Measurements from ENCODE around the gene NT5M. TPM values are rescaled to one million over a fixed set of nuclear protein-coding genes. Genes with fewer than 3 reads are reported as not detected.
"Not testable (repeated sequence)": the region's sequence is repeated elsewhere in the genome, so short reads cannot be mapped to it uniquely, and the experiment has no call there.

The NT5M gene
- total RNA-seq, 1 donor = 5.5 TPM

- Histone ChIP-seq H3K27me3 (ENCODE audit: insufficient read depth, low read length) (no peaks in the 10 kb centered on the region), H3K4me3 (ENCODE audit: low read length) (no peak overlapping the region), H3K4me1 (ENCODE audit: insufficient read depth, low read length) (no peaks in the 10 kb centered on the region), H3K9me3 (ENCODE audit: low read depth, low read length) (no peaks in the 10 kb centered on the region)
Measured at GRCh38 chr17:17289086-17289485, 14.1 kb upstream of the NT5M start.

DNA sequence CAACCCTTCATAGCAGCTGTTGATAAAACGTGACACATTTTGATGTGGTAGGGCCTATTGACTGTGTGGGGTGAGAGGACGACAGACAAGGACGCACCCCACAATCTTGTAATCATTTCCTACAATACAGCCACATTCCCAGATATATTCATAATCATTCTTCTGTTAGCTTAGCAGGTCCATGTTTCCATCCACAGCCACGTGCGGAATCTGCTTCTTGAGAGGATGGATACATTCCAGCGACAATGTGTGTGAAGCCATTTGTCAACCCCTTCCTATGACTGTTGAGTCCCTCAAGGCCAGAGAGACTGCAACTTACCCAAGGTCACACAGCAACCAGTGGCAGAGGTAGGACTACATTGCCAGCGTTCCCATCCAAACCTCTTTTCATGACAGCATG, 13.5 kb upstream of the NT5M start:
- no peaks in the 10 kb centered on the region for H3K27me3 ChIP-seq (ENCODE audit: insufficient read depth, low read length)
- no peaks in the 10 kb centered on the region for H3K4me1 ChIP-seq (ENCODE audit: insufficient read depth, low read length)
- no peak overlapping the region for H3K4me3 ChIP-seq (ENCODE audit: low read length)
- no peaks in the 10 kb centered on the region for H3K9me3 ChIP-seq (ENCODE audit: low read depth, low read length)

- Histone ChIP-seq H3K9me3 (ENCODE audit: low read depth, low read length) (no peaks in the 10 kb centered on the region), H3K4me3 (ENCODE audit: low read length) (no peak overlapping the region), H3K4me1 (ENCODE audit: insufficient read depth, low read length) (no peaks in the 10 kb centered on the region), H3K27me3 (ENCODE audit: insufficient read depth, low read length) (no peaks in the 10 kb centered on the region)
Measured at GRCh38 chr17:17295141-17295540, 8.0 kb upstream of the NT5M start.

DNA sequence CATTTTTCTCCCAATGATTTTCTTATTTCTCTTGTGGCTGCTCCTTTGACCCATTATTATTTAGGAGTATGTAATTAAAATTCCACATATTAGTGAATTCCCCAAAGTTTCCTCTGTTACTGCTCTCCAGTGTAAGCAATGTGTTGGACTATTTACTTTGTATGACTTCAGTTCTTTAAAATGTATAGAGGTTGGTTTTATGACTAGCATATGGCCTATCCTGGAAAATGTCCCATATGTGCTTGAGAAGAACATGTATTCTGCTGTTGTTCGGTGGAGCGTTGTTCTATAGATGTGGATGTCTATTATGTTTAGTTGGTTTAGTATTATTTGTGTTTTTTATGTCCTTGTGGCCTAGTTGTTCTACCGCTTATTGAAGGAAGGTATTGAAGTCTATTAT, 6.0 kb upstream of the NT5M start:
- Histone ChIP-seq H3K27me3 (ENCODE audit: insufficient read depth, low read length) (no peaks in the 10 kb centered on the region), H3K4me1 (ENCODE audit: insufficient read depth, low read length) (peaks cover 12% of the 10 kb centered on the region), H3K9me3 (ENCODE audit: low read depth, low read length) (no peaks in the 10 kb centered on the region), H3K4me3 (ENCODE audit: low read length) (no peak overlapping the region)

DNA sequence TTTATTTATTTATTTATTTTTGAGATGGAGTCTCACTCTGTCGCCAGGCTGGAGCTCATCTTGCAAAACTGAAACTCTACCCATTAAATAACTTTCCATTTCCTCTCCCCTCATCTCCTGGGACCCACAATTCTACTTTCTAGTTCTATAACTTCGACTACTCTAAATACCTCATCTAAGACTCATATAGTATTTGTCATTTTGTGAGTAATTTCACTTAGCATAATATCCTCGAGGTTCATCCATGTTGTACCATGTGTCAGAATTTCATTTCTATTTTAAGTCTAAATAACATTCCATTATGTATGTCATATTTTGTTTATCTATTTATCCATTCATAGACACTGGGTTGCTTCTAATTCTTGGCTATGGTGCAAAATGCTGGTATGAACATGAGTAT, 5.1 kb upstream of the NT5M start:
- no peak overlapping the region for H3K4me3 ChIP-seq (ENCODE audit: low read length)
- peaks cover 18% of the 10 kb centered on the region for H3K4me1 ChIP-seq (ENCODE audit: insufficient read depth, low read length)
- H3K9me3 ChIP-seq (ENCODE audit: low read depth, low read length) = no peaks in the 10 kb centered on the region
- H3K27me3 ChIP-seq (ENCODE audit: insufficient read depth, low read length) = no peaks in the 10 kb centered on the region

GRCh38 chr17:17300624-17301568, 2.3 kb upstream of the NT5M start:
- H3K9me3 ChIP-seq (ENCODE audit: low read depth, low read length) = no peaks in the 10 kb centered on the region
- peak overlapping the region; percentile 20 for H3K4me3 ChIP-seq (ENCODE audit: low read length)
- no peaks in the 10 kb centered on the region for H3K27me3 ChIP-seq (ENCODE audit: insufficient read depth, low read length)
- peaks cover 42% of the 10 kb centered on the region for H3K4me1 ChIP-seq (ENCODE audit: insufficient read depth, low read length)

GRCh38 chr17:17301659-17302058, 1.5 kb upstream of the NT5M start:
- H3K4me3 ChIP-seq (ENCODE audit: low read length) = not testable (repeated sequence)

DNA sequence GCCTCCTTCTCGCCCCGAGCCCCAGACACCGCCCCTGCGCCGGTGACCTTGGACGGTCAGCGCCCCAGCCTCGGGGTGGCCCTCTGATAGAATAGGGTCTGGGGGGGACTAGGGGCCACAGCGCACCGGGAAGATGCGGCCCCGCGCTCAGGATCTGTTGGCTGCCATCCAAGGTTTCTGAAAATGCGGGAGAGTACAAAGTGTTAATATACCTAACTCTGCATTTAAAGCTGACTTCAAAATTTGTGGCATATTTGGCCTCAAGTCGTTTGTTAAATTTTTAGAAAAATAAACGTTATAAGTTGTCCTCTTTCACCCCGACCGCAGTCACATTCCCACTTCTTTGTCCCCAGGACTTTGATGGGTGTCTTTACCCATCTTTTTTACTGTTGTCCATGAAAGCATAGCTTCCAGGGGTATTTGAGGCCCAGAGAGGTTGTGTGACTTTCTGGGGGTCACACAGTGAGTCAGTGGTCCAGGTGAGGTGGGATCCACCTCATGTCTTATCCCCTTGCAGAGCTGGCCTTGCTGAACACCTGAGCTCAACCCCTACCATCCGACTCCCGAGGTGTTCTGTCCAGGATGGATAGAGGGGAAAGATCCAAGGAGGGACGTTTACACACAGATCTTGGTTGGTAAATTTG, 796 bp downstream of the NT5M start:
- H3K27me3 ChIP-seq (ENCODE audit: insufficient read depth, low read length) = no peaks in the 10 kb centered on the region
- peak overlapping the region; percentile 36 for H3K4me3 ChIP-seq (ENCODE audit: low read length)
- no peaks in the 10 kb centered on the region for H3K9me3 ChIP-seq (ENCODE audit: low read depth, low read length)
- H3K4me1 ChIP-seq (ENCODE audit: insufficient read depth, low read length) = peaks cover 63% of the 10 kb centered on the region

More at GRCh38 chr17:17301659-17302058, 1.5 kb upstream of the NT5M start:
- not testable (repeated sequence) for H3K27me3 ChIP-seq (ENCODE audit: insufficient read depth, low read length); H3K9me3 ChIP-seq (ENCODE audit: low read depth, low read length)
- H3K4me1 ChIP-seq (ENCODE audit: insufficient read depth, low read length) = peaks cover 50% of the 10 kb centered on the region

DNA sequence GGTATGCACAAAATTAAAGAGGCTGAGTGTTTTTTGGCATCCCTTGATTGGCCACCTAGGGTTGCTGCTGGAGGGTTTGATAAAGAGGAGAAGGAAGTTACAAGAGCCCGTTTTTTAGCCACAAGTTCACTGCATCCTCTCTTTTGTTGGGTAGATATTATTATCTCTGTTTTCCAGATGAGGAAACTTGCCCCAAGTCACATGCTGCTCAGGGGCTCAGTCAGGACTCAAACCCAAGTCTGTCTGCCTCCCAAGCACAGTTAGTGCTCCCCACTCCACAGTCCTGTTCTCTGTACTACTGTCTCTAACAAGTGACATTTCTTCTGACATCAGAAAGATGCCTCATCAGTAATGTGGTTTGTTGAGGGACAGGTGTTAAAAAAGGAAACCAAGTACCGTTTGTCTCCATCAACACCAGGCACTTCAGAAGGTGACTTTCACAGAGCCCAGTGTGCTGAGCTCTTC, 1.4 kb downstream of the NT5M start:
- Histone ChIP-seq H3K4me3 (ENCODE audit: low read length) (no peak overlapping the region), H3K9me3 (ENCODE audit: low read depth, low read length) (no peaks in the 10 kb centered on the region), H3K27me3 (ENCODE audit: insufficient read depth, low read length) (no peaks in the 10 kb centered on the region), H3K4me1 (ENCODE audit: insufficient read depth, low read length) (peaks cover 68% of the 10 kb centered on the region)

DNA sequence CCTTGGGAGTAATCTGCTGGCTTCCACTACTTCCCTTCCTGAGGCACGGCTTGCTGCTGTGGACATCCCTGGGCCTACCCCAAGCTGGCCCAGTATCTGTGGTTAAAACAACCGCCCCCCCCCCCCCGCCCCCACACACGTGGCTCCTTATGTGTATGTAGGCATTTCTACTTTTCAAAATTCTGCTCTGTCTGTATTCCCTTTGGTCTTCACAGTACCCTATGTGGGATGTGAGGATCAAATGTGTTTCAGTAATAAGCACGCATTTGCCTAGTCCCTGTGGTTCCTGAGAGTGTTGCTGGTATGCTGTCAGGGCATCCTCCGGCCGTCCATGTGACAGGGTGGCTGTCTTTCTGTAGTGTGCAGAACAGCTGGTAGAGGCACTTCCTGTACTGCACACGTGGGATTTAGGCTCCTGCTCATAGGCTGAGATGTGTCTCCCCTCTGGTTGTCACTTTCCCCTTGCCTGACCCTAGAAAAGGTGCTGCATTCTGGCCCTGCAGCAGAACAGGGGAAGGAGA, 2.2 kb downstream of the NT5M start:
- no peak overlapping the region for H3K4me3 ChIP-seq (ENCODE audit: low read length)
- no peaks in the 10 kb centered on the region for H3K27me3 ChIP-seq (ENCODE audit: insufficient read depth, low read length)

DNA sequence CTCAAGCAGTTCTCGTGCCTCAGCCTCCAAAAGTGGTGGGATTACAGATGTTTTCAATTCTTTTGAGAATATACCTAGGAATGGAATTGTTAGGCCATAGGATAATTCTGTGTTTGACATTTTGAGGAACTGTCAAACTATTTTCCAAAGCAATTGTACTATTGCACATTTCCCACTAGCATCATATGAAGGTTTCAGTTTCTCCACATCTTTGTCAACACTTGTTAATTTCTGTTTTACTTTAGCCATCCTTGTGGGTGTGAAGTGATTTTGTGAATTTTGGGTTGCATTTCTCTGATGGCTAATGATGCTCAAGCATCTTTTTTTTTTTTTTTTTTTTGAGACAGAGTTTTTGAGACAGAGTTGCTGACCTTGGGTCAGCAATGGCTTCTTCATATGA, 6.2 kb downstream of the NT5M start:
- peaks cover 41% of the 10 kb centered on the region for H3K4me1 ChIP-seq (ENCODE audit: insufficient read depth, low read length)
- H3K4me3 ChIP-seq (ENCODE audit: low read length) = no peak overlapping the region
- no peaks in the 10 kb centered on the region for H3K9me3 ChIP-seq (ENCODE audit: low read depth, low read length)
- H3K27me3 ChIP-seq (ENCODE audit: insufficient read depth, low read length) = no peaks in the 10 kb centered on the region

More for the DNA sequence above, 2.2 kb downstream of the NT5M start:
- H3K9me3 ChIP-seq (ENCODE audit: low read depth, low read length) = no peaks in the 10 kb centered on the region
- H3K4me1 ChIP-seq (ENCODE audit: insufficient read depth, low read length) = peaks cover 67% of the 10 kb centered on the region

DNA sequence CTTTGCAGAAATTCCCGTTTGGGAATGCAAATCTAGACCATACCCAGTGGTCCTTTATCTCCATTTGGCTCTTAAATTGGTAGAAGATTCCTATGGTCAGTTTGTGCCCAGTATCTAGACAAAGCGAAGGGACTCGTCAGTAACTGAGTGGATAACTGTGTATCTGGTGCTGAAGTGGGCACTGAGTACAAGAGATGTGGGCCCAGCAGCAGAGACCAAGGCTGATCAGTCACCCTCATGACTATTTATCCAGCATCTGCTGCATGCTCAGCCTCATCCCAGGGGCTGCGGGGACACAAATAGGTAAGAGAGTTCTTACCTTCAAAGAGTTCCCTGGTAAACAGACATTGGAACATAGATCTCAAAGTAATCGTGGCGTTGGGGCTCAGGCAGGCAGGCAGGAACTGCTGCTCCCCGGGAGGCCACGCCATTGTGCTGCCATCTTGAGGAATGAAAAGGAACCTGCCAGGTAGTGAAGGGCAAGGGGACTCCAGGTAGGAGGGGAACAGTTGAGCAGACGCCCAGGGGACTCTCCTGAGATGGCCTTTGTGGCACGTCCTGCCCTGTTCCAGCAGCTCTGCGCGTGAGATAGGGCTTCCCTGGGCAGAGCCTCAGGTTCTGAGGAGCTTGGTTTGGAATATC, 10.3 kb downstream of the NT5M start:
- peaks cover 10% of the 10 kb centered on the region for H3K4me1 ChIP-seq (ENCODE audit: insufficient read depth, low read length)

GRCh38 chr17:17314501-17315071, 11.4 kb downstream of the NT5M start:
- no peaks in the 10 kb centered on the region for H3K4me1 ChIP-seq (ENCODE audit: insufficient read depth, low read length)
- no peaks in the 10 kb centered on the region for H3K9me3 ChIP-seq (ENCODE audit: low read depth, low read length)
- no peaks in the 10 kb centered on the region for H3K27me3 ChIP-seq (ENCODE audit: insufficient read depth, low read length)
- H3K4me3 ChIP-seq (ENCODE audit: low read length) = no peak overlapping the region

More for the DNA sequence above, 10.3 kb downstream of the NT5M start:
- Histone ChIP-seq H3K4me3 (ENCODE audit: low read length) (no peak overlapping the region), H3K27me3 (ENCODE audit: insufficient read depth, low read length) (no peaks in the 10 kb centered on the region), H3K9me3 (ENCODE audit: low read depth, low read length) (no peaks in the 10 kb centered on the region)

- Histone ChIP-seq H3K27me3 (ENCODE audit: insufficient read depth, low read length) (no peaks in the 10 kb centered on the region), H3K4me1 (ENCODE audit: insufficient read depth, low read length) (no peaks in the 10 kb centered on the region), H3K9me3 (ENCODE audit: low read depth, low read length) (no peaks in the 10 kb centered on the region), H3K4me3 (ENCODE audit: low read length) (no peak overlapping the region)
Measured at GRCh38 chr17:17315142-17315821, 12.1 kb downstream of the NT5M start.

Measured in mononuclear cell (primary cell).